ENCODE measurements around the gene GGA1.

Gene GGA1

GRCh38 chr22:37610480-37611129 is 2.0 kb downstream of the GGA1 start:
- Histone ChIP-seq H3K79me1 (ENCODE audit: low read length) (peaks cover 7% of the 10 kb centered on the region), H4K8ac (ENCODE audit: low read depth, low read length) (no peak overlapping the region), H3K4ac (ENCODE audit: low read depth, low read length) (no peak overlapping the region), H3K9ac (ENCODE audit: low read length) (no peak overlapping the region), H3K27me3 (ENCODE audit: insufficient read depth, low read length, poor library complexity) (no peaks in the 10 kb centered on the region), H4K5ac (ENCODE audit: low read length) (no peak overlapping the region), H3K36me3 (ENCODE audit: control insufficient read depth, insufficient read depth, low read length) (peaks cover 4% of the 10 kb centered on the region), H3K27ac (ENCODE audit: low read depth, low read length) (no peak overlapping the region), H3K4me3 (ENCODE audit: low read length) (no peak overlapping the region), H3K56ac (ENCODE audit: low read length) (peak overlapping the region; percentile 5), H2AK5ac (ENCODE audit: low read length) (no peak overlapping the region), H3K23ac (ENCODE audit: low read length) (no peak overlapping the region), H2BK120ac (ENCODE audit: low read depth, low read length) (no peak overlapping the region), H3K4me2 (ENCODE audit: low read length) (no peak overlapping the region), H3K4me1 (ENCODE audit: control insufficient read depth, low read depth, low read length) (no peaks in the 10 kb centered on the region), H2BK5ac (ENCODE audit: low read length) (no peak overlapping the region), H3K79me2 (ENCODE audit: control insufficient read depth, insufficient read depth, low read length) (peaks cover 4% of the 10 kb centered on the region), H2BK15ac (replicated peaks; ENCODE audit: low read depth) (no peak overlapping the region), H3K18ac (ENCODE audit: low read length) (no peak overlapping the region)
- DNase-seq = no peak
- no CpG with 5 or more reads among the region's 15 CpGs for WGBS (ENCODE audit: extremely low coverage, insufficient coverage, low lambda C conversion rate)

GRCh38 chr22:37611207-37611606 is 2.6 kb downstream of the GGA1 start:
- no peak for DNase-seq
- no peak overlapping the region for H2BK120ac ChIP-seq (ENCODE audit: low read depth, low read length)
- WGBS (ENCODE audit: extremely low coverage, insufficient coverage, low lambda C conversion rate) = no CpG with 5 or more reads among the region's 6 CpGs

GRCh38 chr22:37616201-37617083 is 7.8 kb downstream of the GGA1 start:
- Histone ChIP-seq H3K4me1 (ENCODE audit: control insufficient read depth, low read depth, low read length) (no peaks in the 10 kb centered on the region), H2BK15ac (replicated peaks; ENCODE audit: low read depth) (no peak overlapping the region), H3K36me3 (ENCODE audit: control insufficient read depth, insufficient read depth, low read length) (peaks cover 7% of the 10 kb centered on the region), H2BK120ac (ENCODE audit: low read depth, low read length) (no peak overlapping the region), H2AK5ac (ENCODE audit: low read length) (no peak overlapping the region), H3K4me2 (ENCODE audit: low read length) (no peak overlapping the region), H4K8ac (ENCODE audit: low read depth, low read length) (no peak overlapping the region), H3K4me3 (ENCODE audit: low read length) (no peak overlapping the region), H3K56ac (ENCODE audit: low read length) (no peak overlapping the region), H3K79me2 (ENCODE audit: control insufficient read depth, insufficient read depth, low read length) (no peaks in the 10 kb centered on the region), H3K79me1 (ENCODE audit: low read length) (no peaks in the 10 kb centered on the region), H4K5ac (ENCODE audit: low read length) (no peak overlapping the region), H2BK5ac (ENCODE audit: low read length) (no peak overlapping the region), H3K27me3 (ENCODE audit: insufficient read depth, low read length, poor library complexity) (no peaks in the 10 kb centered on the region), H3K27ac (ENCODE audit: low read depth, low read length) (no peak overlapping the region), H3K18ac (ENCODE audit: low read length) (no peak overlapping the region), H3K9ac (ENCODE audit: low read length) (no peak overlapping the region), H3K4ac (ENCODE audit: low read depth, low read length) (no peak overlapping the region), H3K23ac (ENCODE audit: low read length) (no peak overlapping the region)
- DNase-seq = no peak
- WGBS (ENCODE audit: extremely low coverage, insufficient coverage, low lambda C conversion rate) = no CpG with 5 or more reads among the region's 27 CpGs

More at GRCh38 chr22:37611207-37611606, 2.6 kb downstream of the GGA1 start:
- Histone ChIP-seq H3K79me2 (ENCODE audit: control insufficient read depth, insufficient read depth, low read length) (peaks cover 4% of the 10 kb centered on the region), H3K9ac (ENCODE audit: low read length) (no peak overlapping the region), H3K23ac (ENCODE audit: low read length) (no peak overlapping the region), H2BK5ac (ENCODE audit: low read length) (no peak overlapping the region), H3K79me1 (ENCODE audit: low read length) (peaks cover 7% of the 10 kb centered on the region), H3K4me1 (ENCODE audit: control insufficient read depth, low read depth, low read length) (no peaks in the 10 kb centered on the region), H3K18ac (ENCODE audit: low read length) (no peak overlapping the region), H4K5ac (ENCODE audit: low read length) (no peak overlapping the region), H3K56ac (ENCODE audit: low read length) (no peak overlapping the region), H2BK15ac (replicated peaks; ENCODE audit: low read depth) (no peak overlapping the region), H3K27me3 (ENCODE audit: insufficient read depth, low read length, poor library complexity) (no peaks in the 10 kb centered on the region), H2AK5ac (ENCODE audit: low read length) (no peak overlapping the region), H3K4me2 (ENCODE audit: low read length) (no peak overlapping the region), H3K4me3 (ENCODE audit: low read length) (no peak overlapping the region), H3K27ac (ENCODE audit: low read depth, low read length) (no peak overlapping the region), H3K4ac (ENCODE audit: low read depth, low read length) (no peak overlapping the region), H3K36me3 (ENCODE audit: control insufficient read depth, insufficient read depth, low read length) (peaks cover 4% of the 10 kb centered on the region), H4K8ac (ENCODE audit: low read depth, low read length) (no peak overlapping the region)

GRCh38 chr22:37617431-37617830 is 8.8 kb downstream of the GGA1 start:
- Histone ChIP-seq H2BK5ac (ENCODE audit: low read length) (no peak overlapping the region), H2AK5ac (ENCODE audit: low read length) (no peak overlapping the region), H3K23ac (ENCODE audit: low read length) (no peak overlapping the region), H4K8ac (ENCODE audit: low read depth, low read length) (no peak overlapping the region), H4K5ac (ENCODE audit: low read length) (no peak overlapping the region), H3K4me2 (ENCODE audit: low read length) (no peak overlapping the region), H3K36me3 (ENCODE audit: control insufficient read depth, insufficient read depth, low read length) (peaks cover 7% of the 10 kb centered on the region), H3K27me3 (ENCODE audit: insufficient read depth, low read length, poor library complexity) (no peaks in the 10 kb centered on the region), H3K4ac (ENCODE audit: low read depth, low read length) (no peak overlapping the region), H3K79me2 (ENCODE audit: control insufficient read depth, insufficient read depth, low read length) (no peaks in the 10 kb centered on the region), H3K56ac (ENCODE audit: low read length) (no peak overlapping the region), H3K9ac (ENCODE audit: low read length) (no peak overlapping the region), H2BK120ac (ENCODE audit: low read depth, low read length) (no peak overlapping the region), H3K4me1 (ENCODE audit: control insufficient read depth, low read depth, low read length) (no peaks in the 10 kb centered on the region), H3K27ac (ENCODE audit: low read depth, low read length) (no peak overlapping the region), H2BK15ac (replicated peaks; ENCODE audit: low read depth) (no peak overlapping the region), H3K79me1 (ENCODE audit: low read length) (no peaks in the 10 kb centered on the region), H3K18ac (ENCODE audit: low read length) (no peak overlapping the region), H3K4me3 (ENCODE audit: low read length) (no peak overlapping the region)
- WGBS (ENCODE audit: extremely low coverage, insufficient coverage, low lambda C conversion rate) = no CpG with 5 or more reads among the region's 1 CpG
- DNase-seq = no peak

- no peak overlapping the region for H3K9ac ChIP-seq (ENCODE audit: low read length)
- H2AK5ac ChIP-seq (ENCODE audit: low read length) = no peak overlapping the region
- WGBS (ENCODE audit: extremely low coverage, insufficient coverage, low lambda C conversion rate) = no CpG with 5 or more reads among the region's 14 CpGs
- no peaks in the 10 kb centered on the region for H3K4me1 ChIP-seq (ENCODE audit: control insufficient read depth, low read depth, low read length)
- no peak overlapping the region for H3K27ac ChIP-seq (ENCODE audit: low read depth, low read length)
- no peak overlapping the region for H3K4me3 ChIP-seq (ENCODE audit: low read length)
- no peaks in the 10 kb centered on the region for H3K79me2 ChIP-seq (ENCODE audit: control insufficient read depth, insufficient read depth, low read length)
- no peak overlapping the region for H2BK120ac ChIP-seq (ENCODE audit: low read depth, low read length)
- no peak overlapping the region for H3K4me2 ChIP-seq (ENCODE audit: low read length)
- peaks cover 7% of the 10 kb centered on the region for H3K36me3 ChIP-seq (ENCODE audit: control insufficient read depth, insufficient read depth, low read length)
- no peak overlapping the region for H3K4ac ChIP-seq (ENCODE audit: low read depth, low read length)
- no peaks in the 10 kb centered on the region for H3K79me1 ChIP-seq (ENCODE audit: low read length)
- no peak overlapping the region for H3K56ac ChIP-seq (ENCODE audit: low read length)
- no peaks in the 10 kb centered on the region for H3K27me3 ChIP-seq (ENCODE audit: insufficient read depth, low read length, poor library complexity)
- DNase-seq = no peak
- no peak overlapping the region for H2BK15ac ChIP-seq (replicated peaks; ENCODE audit: low read depth)
- H3K18ac ChIP-seq (ENCODE audit: low read length) = no peak overlapping the region
- H3K23ac ChIP-seq (ENCODE audit: low read length) = no peak overlapping the region
- no peak overlapping the region for H4K8ac ChIP-seq (ENCODE audit: low read depth, low read length)
- H4K5ac ChIP-seq (ENCODE audit: low read length) = no peak overlapping the region
- H2BK5ac ChIP-seq (ENCODE audit: low read length) = no peak overlapping the region
Observed at GRCh38 chr22:37618072-37618656, 9.5 kb downstream of the GGA1 start.

Measured in mesendoderm (in vitro differentiated cells).